Activated CD4-positive, alpha-beta T cell treated with anti-CD3 and anti-CD28 coated beads, Interleukin-2, amount 50 U/mL, for 48 hours (primary cell): ENCODE measurements around the gene OR9A4.

ENCODE experiments used
- DNase-seq, 2 experiments: peaks; one replicate each; pipeline ENCODE4 v3.0.0-alpha.2; 2020

Gene OR9A4

DNA sequence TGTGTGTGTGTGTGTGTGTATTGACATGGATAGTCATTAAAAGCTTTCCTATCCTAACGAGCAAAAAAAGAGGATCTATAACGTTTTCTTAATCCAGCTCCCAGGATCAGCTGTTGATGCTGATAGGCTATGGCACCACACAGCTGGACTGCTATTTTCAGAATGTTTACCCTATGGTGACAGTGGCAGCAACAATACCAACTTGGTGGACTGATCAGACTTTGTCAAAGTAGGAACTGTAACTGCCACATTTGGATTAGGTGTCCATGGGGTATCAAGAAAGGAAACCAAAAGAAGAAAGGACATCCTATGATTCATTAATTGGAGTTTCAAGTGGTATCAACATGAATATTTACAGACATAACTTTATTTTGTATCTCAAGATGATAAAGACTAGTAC is 33.3 kb downstream of the OR9A4 start:
- DNase-seq, result no peak

- no peak for DNase-seq
These were observed 33.7 kb downstream of the OR9A4 start for GRCh38 chr7:141949911-141950310.

- no peak for DNase-seq
These were observed 34.6 kb downstream of the OR9A4 start for GRCh38 chr7:141950806-141951205.

DNA sequence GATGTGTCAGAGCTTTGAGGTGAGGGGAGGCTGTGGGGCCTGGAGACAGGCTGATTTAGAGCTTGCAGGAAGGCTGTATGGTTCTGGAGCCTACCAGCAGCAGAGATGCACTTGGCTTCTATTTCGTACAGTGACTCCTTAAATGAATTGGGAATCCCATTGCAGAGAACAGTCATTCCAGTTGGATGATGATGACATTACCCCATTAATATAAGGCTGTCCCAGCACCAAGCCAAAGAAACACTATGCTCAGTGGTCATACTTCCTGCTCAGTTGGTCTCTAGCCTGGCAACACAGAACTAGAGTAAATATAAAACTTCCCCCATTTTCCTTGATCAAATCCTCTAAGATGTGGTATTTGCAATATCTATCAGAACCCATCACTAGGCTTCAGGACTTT is 36.3 kb downstream of the OR9A4 start:
- no peak for DNase-seq

DNA sequence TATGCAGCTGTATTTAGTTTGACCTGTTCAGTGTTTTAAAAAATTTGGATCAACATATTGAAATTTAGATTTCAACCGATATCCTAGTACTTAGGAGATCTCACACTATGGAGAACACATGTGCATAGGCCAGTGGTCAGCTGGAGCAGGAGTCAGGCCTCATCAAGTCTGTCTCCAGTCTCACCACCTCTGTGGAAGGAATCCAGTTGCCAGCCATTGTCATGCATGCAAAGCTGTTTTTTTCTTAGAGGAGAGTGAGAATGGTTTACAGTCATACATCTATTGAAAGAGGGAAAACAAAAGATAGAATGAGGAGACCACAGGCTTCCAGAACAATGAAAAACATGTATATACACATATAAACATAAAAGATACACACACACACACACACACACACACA is 38.1 kb downstream of the OR9A4 start:
- no peak for DNase-seq

- DNase-seq, result no peak
These were observed 39.9 kb downstream of the OR9A4 start for GRCh38 chr7:141956084-141956483.

DNA sequence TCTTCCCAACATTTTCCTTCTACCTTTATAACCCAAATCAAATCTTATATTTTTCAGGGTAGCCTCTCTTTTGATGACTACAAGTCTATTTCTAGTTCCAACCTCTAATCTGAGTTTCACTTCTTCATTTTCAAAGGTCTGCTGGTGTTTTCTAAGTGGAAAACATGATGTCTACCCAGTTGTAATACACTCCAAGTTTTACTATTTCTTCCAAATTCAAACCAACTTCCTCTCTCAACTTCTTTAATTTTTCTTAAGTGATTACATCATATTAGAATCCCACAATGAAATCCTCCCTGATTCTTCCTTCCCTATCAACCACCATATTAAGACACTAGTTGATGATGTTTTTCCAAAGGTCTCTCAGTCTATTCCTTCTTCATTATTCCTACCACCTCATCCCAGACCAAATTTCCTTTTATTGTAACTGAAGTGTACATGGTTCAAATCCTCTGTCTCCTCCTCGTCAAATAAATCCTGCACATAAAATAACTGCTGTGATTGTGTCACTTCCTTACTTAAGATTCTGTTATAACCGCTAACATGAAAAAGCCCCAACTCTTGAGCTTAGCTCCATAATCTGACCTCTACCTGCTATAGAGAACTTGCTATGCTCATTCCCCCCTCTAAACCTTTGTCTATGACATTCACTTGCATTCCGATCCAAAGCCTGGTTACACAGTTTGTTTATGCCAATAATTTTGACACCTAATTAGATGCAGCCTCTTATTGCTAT is 44.7 kb downstream of the OR9A4 start:
- DNase-seq, result no peak
